BE2C (cell line): ENCODE data around the gene HEY2.
"Not testable (repeated sequence)": the region's sequence is repeated elsewhere in the genome, so short reads cannot be mapped to it uniquely, and the experiment has no call there.

Experiments used
- DNase-seq: peaks from one replicate; pipeline ENCODE4 v3.0.0-alpha.2; 2020
- H3K27me3 ChIP-seq: fragments of 250-450 bp; sonication (Bioruptor Pico); 2 replicates; pipeline ENCODE4 v1.5.1; 2020; ENCODE audit warnings: mild to moderate bottlenecking
- H3K36me3 ChIP-seq: fragments of 250-450 bp; sonication (Bioruptor Pico); 2 replicates; pipeline ENCODE4 v1.5.1; 2020; ENCODE audit warnings: mild to moderate bottlenecking
- H3K4me1 ChIP-seq: fragments of 250-450 bp; sonication (Bioruptor Pico); 2 replicates; pipeline ENCODE4 v1.5.1; 2020
- H3K4me3 ChIP-seq: 2 replicates; pipeline ENCODE4 v1.5.1; 2011; ENCODE audit warnings: low read depth, low read length
- H3K9me3 ChIP-seq: fragments of 250-450 bp; sonication (Bioruptor Pico); 2 replicates; pipeline ENCODE4 v1.5.1; 2020
- CTCF ChIP-seq: IDR thresholded peaks from 2 replicates; pipeline ENCODE4 v1.5.1; 2012; ENCODE audit warnings: mild to moderate bottlenecking, low read depth, low read length

Gene HEY2

GRCh38 chr6:125773387-125774341, 24.2 kb downstream of the HEY2 start:
- H3K27me3 ChIP-seq, result no peaks in the 10 kb centered on the region
- DNase-seq, result no peak
- no peaks in the 10 kb centered on the region for H3K36me3 ChIP-seq
- TF ChIP-seq CTCF, result no peak
- H3K4me1 ChIP-seq, result no peaks in the 10 kb centered on the region
- H3K9me3 ChIP-seq, result no peaks in the 10 kb centered on the region
- no peak overlapping the region for H3K4me3 ChIP-seq

- DNase-seq, H3K9me3 ChIP-seq: not testable (repeated sequence)
Measured at GRCh38 chr6:125776107-125776826, 26.8 kb downstream of the HEY2 start.

GRCh38 chr6:125779924-125780539, 30.6 kb downstream of the HEY2 start:
- Histone ChIP-seq H3K27me3 (no peaks in the 10 kb centered on the region), H3K4me1 (no peaks in the 10 kb centered on the region), H3K4me3 (peak overlapping the region; percentile 83), H3K9me3 (no peaks in the 10 kb centered on the region), H3K36me3 (no peaks in the 10 kb centered on the region)
- no peak for TF ChIP-seq CTCF
- DNase-seq, result peak; percentile 77

More at GRCh38 chr6:125776107-125776826, 26.8 kb downstream of the HEY2 start:
- H3K36me3 ChIP-seq, H3K27me3 ChIP-seq, H3K4me1 ChIP-seq, H3K4me3 ChIP-seq: not testable (repeated sequence)

GRCh38 chr6:125780540-125781313, 31.3 kb downstream of the HEY2 start:
- no peak for TF ChIP-seq CTCF
- H3K4me1 ChIP-seq, result no peaks in the 10 kb centered on the region
- no peaks in the 10 kb centered on the region for H3K36me3 ChIP-seq
- peak overlapping the region; percentile 83 for H3K4me3 ChIP-seq
- H3K27me3 ChIP-seq, result no peaks in the 10 kb centered on the region
- DNase-seq, result peak; percentile 62
- no peaks in the 10 kb centered on the region for H3K9me3 ChIP-seq

- H3K9me3 ChIP-seq, result no peaks in the 10 kb centered on the region
- H3K36me3 ChIP-seq, result no peaks in the 10 kb centered on the region
Measured at GRCh38 chr6:125781314-125781868, 32.0 kb downstream of the HEY2 start.

More at GRCh38 chr6:125781314-125781868, 32.0 kb downstream of the HEY2 start:
- peak; percentile 10; the same call in 1 of the 2 replicates for TF ChIP-seq CTCF
- DNase-seq, result no peak
- H3K27me3 ChIP-seq, result no peaks in the 10 kb centered on the region
- H3K4me1 ChIP-seq, result no peaks in the 10 kb centered on the region
- peak overlapping the region; percentile 83 for H3K4me3 ChIP-seq
